ENCODE measurements around the gene RAD51B. TPM values are rescaled to one million over a fixed set of nuclear protein-coding genes. Genes with fewer than 3 reads are reported as not detected.

RAD51B gene
- total and polyA plus RNA-seq, 9 of the 15 experiments (the other 6 are each of a cell fraction or from before 2014, with no cell fraction given): 8.5 to 17.3 (median 11.3) TPM

- TF ChIP-seq MNT (conservative IDR thresholded peaks at IDR 0.05): peak in 1 of 2 experiments; percentile 41; a peak in 1 of 4 replicates
- no peak for TF ChIP-seq ZNF318 (IDR thresholded peaks at IDR 0.05; ENCODE audit: borderline replicate concordance in 1 of 2, low read depth in 1 of 2)
- peak in 1 of 2 experiments; percentile 62; a peak in 1 of 4 replicates for TF ChIP-seq ZNF639 (CRISPR knock-in tag; conservative IDR thresholded peaks at IDR 0.05 in 1 of 2, IDR thresholded peaks at IDR 0.05 in 1 of 2)
- TF ChIP-seq STAT6 (CRISPR knock-in tag; IDR thresholded peaks at IDR 0.05): no peak
- TF ChIP-seq CBFA2T2 (conservative IDR thresholded peaks at IDR 0.05): peak; percentile 91
- TF ChIP-seq MBD2 (IDR thresholded peaks at IDR 0.05; ENCODE audit: borderline replicate concordance, low read depth): 0 out of 2 replicates have a peak, but pooled peaks have one; percentile 28
- TF ChIP-seq ZNF140 (CRISPR knock-in tag; IDR thresholded peaks at IDR 0.05): no peak
- TF ChIP-seq ARID2 (IDR thresholded peaks at IDR 0.05): no peak
- peak; percentile 89 for TF ChIP-seq GATA2 (CRISPR knock-in tag; IDR thresholded peaks at IDR 0.05)
Measured at GRCh38 chr14:68762953-68763764, 943.6 kb downstream of the RAD51B start (continued).

Measured in K562 (cell line).